NCI-H510A (cell line): Measurements from ENCODE around the gene DGKG.

Source experiments
- DNase-seq: peaks from one replicate; lab custom pipeline; 2025; lab: John Stamatoyannopoulos, UW

Gene DGKG

GRCh38 chr3:186239321-186239720 is 122.7 kb downstream of the DGKG start:
- peak; percentile 11 for DNase-seq

GRCh38 chr3:186237915-186238314 is 124.1 kb downstream of the DGKG start:
- DNase-seq: no peak

GRCh38 chr3:186236357-186237020 is 125.5 kb downstream of the DGKG start:
- peak; percentile 9 for DNase-seq

GRCh38 chr3:186235554-186235953 is 126.5 kb downstream of the DGKG start:
- DNase-seq: no peak

- no peak for DNase-seq
Observed at GRCh38 chr3:186234152-186234551, 127.9 kb downstream of the DGKG start.

GRCh38 chr3:186226482-186226881 is 135.6 kb downstream of the DGKG start:
- DNase-seq: no peak

- DNase-seq: no peak
Observed at GRCh38 chr3:186225603-186226002, 136.4 kb downstream of the DGKG start.

- DNase-seq: no peak
Observed at GRCh38 chr3:186224041-186224610, 137.9 kb downstream of the DGKG start.

- DNase-seq: no peak
Observed at GRCh38 chr3:186223476-186223875, 138.6 kb downstream of the DGKG start.

GRCh38 chr3:186221760-186222378 is 140.2 kb downstream of the DGKG start:
- no peak for DNase-seq

GRCh38 chr3:186220911-186221645 is 141.0 kb downstream of the DGKG start:
- no peak for DNase-seq

- no peak for DNase-seq
Observed at GRCh38 chr3:186220365-186220764, 141.7 kb downstream of the DGKG start.

- DNase-seq: no peak
Observed at GRCh38 chr3:186219211-186219638, 142.8 kb downstream of the DGKG start.

GRCh38 chr3:186218421-186218820 is 143.6 kb downstream of the DGKG start:
- no peak for DNase-seq

GRCh38 chr3:186217820-186218164 is 144.2 kb downstream of the DGKG start:
- no peak for DNase-seq

GRCh38 chr3:186216900-186217819 is 144.9 kb downstream of the DGKG start:
- DNase-seq: no peak

GRCh38 chr3:186214670-186215069 is 147.4 kb downstream of the DGKG start:
- no peak for DNase-seq

GRCh38 chr3:186213946-186214345 is 148.1 kb downstream of the DGKG start:
- no peak for DNase-seq

GRCh38 chr3:186212611-186213010 is 149.4 kb downstream of the DGKG start:
- DNase-seq: no peak

GRCh38 chr3:186210852-186211500 is 151.1 kb downstream of the DGKG start:
- DNase-seq: no peak
